Uterus (tissue), 2 donors: Measurements from ENCODE around the gene ABCC12.

ENCODE experiments used
- CTCF ChIP-seq, 4 experiments: fragments of 200-600 bp in 2 of 4; fragments of 450-650 bp in 2 of 4; sonication (generic) in 2 of 4; IDR thresholded peaks; one replicate each; pipeline ENCODE4 v1.5.1; 2016 to 2019; ENCODE audit warnings: antibody characterized with exemption in 4 of 4, mild to moderate bottlenecking in 2 of 4, moderate library complexity in 1 of 4
- POLR2A ChIP-seq, 2 donors: fragments of 450-650 bp; IDR thresholded peaks; one replicate each; pipeline ENCODE4 v1.6.1; 2016; ENCODE audit warnings: antibody characterized with exemption in 2 of 2, mild to moderate bottlenecking in 1 of 2, moderate library complexity in 1 of 2

- TF ChIP-seq POLR2A (IDR thresholded peaks at IDR 0.05) (no peak), CTCF (IDR thresholded peaks at IDR 0.05) (no peak)
Observed at GRCh38 chr16:48180868-48181480, 25.2 kb upstream of the ABCC12 start.
